Erythroblast (primary cell): ENCODE data around the gene DPP10.

ENCODE experiments used
- GATA1 ChIP-seq: IDR thresholded peaks from 2 replicates; pipeline ENCODE4 v1.6.1; 2011; ENCODE audit warnings: low read depth, mild to moderate bottlenecking, control low read depth, low read length, moderate library complexity
- POLR2A ChIP-seq: IDR thresholded peaks from 2 replicates; pipeline ENCODE4 v1.6.1; 2011; ENCODE audit warnings: mild to moderate bottlenecking, low read length

DNA sequence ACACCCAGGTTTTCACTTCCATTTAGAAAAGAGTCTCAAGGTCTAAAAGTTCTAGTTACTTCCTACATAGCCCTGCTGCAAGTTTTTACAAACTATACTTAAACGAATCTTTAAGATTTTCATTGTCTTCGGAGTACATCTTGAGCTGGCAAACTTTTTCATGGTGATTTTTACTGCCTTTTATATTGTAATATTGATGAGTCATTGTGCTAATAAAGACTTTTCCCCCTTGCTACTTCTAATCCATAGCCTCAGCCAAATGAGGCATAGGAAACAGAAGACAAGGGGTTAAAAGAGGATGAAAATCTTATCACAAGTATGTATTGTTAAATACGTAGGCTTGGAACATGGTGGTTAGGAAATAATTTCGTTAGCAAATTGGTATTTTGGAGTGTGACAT is 4.1 kb downstream of the DPP10 start:
- no peak for TF ChIP-seq POLR2A
- TF ChIP-seq GATA1 = no peak
